NT2/D1 (cell line): Measurements from ENCODE around the gene SLC6A16.

ENCODE experiments used
- DNase-seq: peaks from one replicate; pipeline ENCODE4 v3.0.0-alpha.2; 2011; ENCODE audit warnings: low read depth, low spot score
- H3K27me3 ChIP-seq: 2 replicates; pipeline ENCODE4 v1.6.0; 2011; ENCODE audit warnings: mild to moderate bottlenecking; ENCODE audit not compliant: insufficient read length, insufficient read depth
- H3K36me3 ChIP-seq: 2 replicates; pipeline ENCODE4 v1.6.1; 2011; ENCODE audit warnings: mild to moderate bottlenecking, low read length, mixed read lengths; ENCODE audit not compliant: insufficient read depth, insufficient read length
- H3K4me1 ChIP-seq: 2 replicates; pipeline ENCODE4 v1.5.1; 2011; ENCODE audit not compliant: insufficient read depth, insufficient read length
- H3K4me3 ChIP-seq: 2 replicates; pipeline ENCODE4 v1.5.1; 2011; ENCODE audit warnings: low read depth; ENCODE audit not compliant: insufficient read length
- H3K9ac ChIP-seq: 2 replicates; pipeline ENCODE4 v1.6.0; 2011; ENCODE audit warnings: low read depth; ENCODE audit not compliant: insufficient read length
- H3K9me3 ChIP-seq: 2 replicates; pipeline ENCODE4 v1.5.1; 2011; ENCODE audit warnings: mild to moderate bottlenecking, low read length; ENCODE audit not compliant: insufficient read depth
- SUZ12 ChIP-seq: IDR thresholded peaks from 2 replicates; pipeline ENCODE4 v1.6.1; 2011; ENCODE audit not compliant: insufficient read length, insufficient read depth; ENCODE audit errors: extremely low read depth
- YY1 ChIP-seq: IDR thresholded peaks from 2 replicates; pipeline ENCODE4 v1.6.1; 2011; ENCODE audit not compliant: insufficient read length, insufficient read depth
- ZNF274 ChIP-seq: IDR thresholded peaks from 2 replicates; pipeline ENCODE4 v1.6.1; 2011; ENCODE audit warnings: mild to moderate bottlenecking, low read depth, low read length

Gene SLC6A16

DNA sequence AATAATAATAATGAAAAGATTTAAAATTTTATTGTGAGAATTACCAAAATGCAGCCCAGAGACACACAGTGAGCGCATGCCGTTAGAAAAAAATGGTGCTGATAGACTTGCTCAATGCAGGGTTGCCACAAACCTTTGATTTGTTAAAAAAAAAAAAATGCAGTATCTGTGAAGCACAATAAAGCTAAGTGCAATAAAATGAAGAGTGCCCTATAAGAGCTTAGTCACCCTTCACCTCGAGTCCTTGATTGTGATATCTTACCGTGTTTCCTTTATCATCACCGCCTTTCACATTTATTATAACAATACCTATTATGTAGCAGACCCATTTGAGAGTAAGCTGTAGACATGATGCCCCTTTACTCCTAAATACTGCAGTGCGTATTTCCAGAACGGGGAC, 83.2 kb downstream of the SLC6A16 start:
- Histone ChIP-seq H3K4me3 (no peak overlapping the region), H3K9me3 (no peaks in the 10 kb centered on the region), H3K36me3 (peaks cover 3% of the 10 kb centered on the region), H3K27me3 (no peaks in the 10 kb centered on the region), H3K9ac (no peak overlapping the region), H3K4me1 (no peaks in the 10 kb centered on the region)
- DNase-seq, result no peak
- TF ChIP-seq YY1 (no peak), SUZ12 (no peak), ZNF274 (no peak)
